SW 1271 (cell line): ENCODE measurements around the gene ANKRD13B.

Experiments
- DNase-seq, 2 experiments: peaks; one replicate each; lab custom pipeline; 2025; lab: John Stamatoyannopoulos, UW

The ANKRD13B gene

DNA sequence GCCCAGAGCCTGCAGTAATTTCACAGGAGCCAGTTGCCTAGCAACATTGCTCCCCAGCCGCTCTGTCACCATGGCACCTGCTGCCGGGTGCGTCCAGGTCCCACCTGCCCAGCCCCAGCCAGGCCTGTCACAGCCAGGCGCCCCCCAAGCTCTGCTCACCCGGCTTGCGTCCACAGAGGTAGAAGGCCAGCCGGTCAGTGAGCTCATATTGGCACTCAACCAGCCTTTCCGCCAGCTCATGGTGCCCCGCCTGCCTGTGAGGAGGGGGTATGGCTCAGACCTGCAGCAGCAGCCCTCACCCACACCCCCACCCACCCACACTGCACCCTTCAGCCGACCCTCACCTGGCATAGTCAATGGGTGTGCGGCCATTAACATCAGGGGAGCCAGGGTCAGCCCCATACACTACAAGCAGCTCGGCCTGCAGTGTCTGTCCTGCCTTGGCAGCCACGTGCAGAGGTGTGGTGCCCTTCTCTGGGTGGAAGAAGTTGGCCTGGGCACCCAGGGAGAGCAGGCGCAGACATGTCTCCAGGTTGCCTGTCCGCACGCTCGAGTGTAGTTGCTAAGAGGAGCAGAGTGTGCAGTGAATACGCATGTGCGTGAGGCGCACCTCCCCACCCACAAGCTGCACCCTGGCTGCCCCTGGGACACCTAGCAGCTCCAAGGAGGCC lies 11.2 kb upstream of the ANKRD13B start:
- DNase-seq, result no peak

DNA sequence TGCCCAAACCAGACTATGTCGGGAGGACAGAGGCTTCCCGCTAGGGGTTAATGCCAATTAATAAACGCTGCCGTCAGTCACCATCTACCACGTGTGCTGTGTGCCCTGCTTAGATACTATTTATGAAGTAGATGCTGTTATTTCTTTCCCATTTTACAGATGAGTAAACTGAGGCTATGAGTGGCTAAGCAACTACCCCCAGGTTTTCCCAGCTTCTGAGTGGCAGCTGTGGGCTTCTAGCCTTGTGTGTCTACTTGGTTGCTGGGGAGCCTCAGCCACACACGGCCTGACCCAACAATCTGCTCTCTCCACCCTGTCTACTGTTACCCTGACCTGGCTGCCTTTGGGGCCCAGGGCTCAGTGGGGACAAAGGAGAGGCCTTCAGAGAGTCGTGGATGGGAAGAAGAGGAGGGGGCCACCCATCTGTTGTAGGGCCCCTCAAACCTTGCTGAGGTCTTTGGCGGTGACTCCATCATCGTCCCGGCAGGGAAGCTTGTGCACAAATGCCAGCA lies 10.6 kb upstream of the ANKRD13B start:
- DNase-seq, result no peak

- no peak for DNase-seq
Measured at GRCh38 chr17:29582772-29583171, 10.2 kb upstream of the ANKRD13B start.

GRCh38 chr17:29583324-29584248 lies 9.3 kb upstream of the ANKRD13B start:
- DNase-seq, result no peak

- DNase-seq, result no peak
Measured at GRCh38 chr17:29584452-29585079, 8.4 kb upstream of the ANKRD13B start.

DNA sequence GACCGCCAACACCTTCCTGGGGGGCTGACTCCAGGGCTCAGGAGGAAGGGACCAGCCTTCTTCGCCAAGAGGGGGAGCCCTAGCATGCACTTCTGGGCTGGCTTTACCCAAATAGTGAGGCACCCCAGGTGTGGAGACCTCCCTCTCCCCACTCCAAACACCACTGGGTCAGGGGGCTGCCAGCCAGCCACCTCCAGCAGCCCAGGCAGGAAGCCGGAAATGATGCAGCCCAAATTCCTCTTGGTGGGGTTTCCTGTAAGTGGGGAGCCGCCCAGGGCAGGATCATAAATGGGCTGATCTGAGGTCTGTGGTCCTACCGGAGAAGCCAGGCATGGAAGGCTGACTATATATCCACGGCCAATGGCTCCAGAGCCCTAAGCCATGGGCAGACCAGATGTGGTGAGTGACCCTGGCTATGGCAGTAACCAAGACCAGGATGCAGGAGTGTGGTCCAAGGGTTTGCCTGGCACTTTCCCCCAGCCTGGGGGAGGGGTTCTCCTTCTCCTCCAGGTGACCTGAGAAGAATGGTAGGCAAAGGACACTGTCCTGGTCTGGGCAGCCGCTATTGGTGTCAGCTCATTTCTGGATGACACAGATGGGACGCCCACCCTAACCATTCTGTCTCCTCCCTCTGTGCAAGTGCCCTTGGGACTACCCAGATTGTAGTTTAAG lies 7.7 kb upstream of the ANKRD13B start:
- no peak for DNase-seq

- no peak for DNase-seq
Measured at GRCh38 chr17:29586676-29587469, 6.1 kb upstream of the ANKRD13B start.

GRCh38 chr17:29587591-29587990 lies 5.3 kb upstream of the ANKRD13B start:
- no peak for DNase-seq

DNA sequence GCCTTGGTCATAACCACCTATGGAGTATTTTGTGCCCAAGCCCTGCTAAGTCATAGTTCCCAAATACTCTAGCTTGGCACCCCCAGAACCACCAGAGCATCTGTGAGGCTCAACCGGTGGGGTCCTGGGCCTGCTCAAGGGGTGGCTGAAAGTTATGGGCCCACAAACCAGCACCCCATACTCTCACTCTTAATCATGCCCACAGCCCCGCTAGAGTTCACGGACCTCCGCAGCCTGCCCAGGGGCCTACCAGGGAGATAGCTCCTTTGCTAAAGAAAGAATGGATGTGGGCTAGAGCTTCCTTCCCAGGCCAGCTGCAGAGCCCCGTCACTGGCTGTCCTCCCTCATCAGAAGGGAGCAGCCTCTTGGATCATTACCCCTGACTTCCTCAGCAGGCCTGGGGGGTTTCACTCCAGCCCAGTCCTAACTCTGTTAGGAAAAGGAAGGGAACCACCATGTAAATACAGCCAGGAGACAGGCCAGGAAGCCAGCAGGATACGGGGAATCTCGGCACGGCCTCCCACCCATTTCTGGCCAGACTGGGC lies 4.8 kb upstream of the ANKRD13B start:
- no peak for DNase-seq

- DNase-seq, result no peak
Measured at GRCh38 chr17:29588562-29589411, 4.1 kb upstream of the ANKRD13B start.

DNA sequence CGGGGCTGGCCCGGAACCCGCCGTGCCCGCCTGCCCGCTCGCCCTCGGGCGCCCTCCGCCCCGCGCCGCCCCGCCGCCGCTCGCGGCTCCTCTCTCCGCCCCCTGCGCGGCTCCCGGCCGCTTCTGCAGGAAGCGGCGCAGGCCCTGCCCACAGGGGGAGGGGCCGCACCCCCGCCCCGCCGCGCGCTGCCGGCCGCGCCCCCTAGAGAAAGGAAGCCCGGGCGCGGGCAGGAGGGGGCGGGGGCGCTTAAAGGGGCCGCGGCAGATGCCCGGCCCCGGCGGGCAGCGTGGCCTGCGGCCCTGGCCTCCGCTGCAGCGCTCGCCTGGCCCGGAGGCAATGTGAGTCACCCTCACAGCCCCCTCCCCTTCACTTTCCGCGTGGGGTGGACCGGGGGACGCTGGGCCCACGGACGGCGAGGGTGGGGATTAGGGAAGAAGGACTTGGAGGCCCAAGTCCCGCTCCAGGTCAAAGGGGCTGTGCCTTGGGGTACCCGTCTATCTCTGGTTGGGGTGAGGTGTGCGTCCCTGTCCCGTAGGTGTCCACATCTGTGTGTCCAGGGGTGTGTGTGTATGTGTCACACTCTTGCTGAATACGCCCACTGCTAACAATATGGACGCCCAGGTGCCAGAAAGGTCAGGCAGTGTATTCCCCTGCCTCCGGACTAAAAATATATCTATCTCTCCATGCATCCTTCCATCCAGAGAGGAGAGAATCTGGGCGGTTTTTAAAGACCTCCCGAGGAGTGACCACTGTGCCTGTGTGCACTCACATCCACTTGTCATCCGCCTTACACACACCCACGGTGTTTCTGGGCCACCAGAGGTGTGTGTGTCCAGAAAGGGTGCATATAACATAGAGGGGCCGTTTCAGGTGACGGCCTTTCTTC lies 3.2 kb upstream of the ANKRD13B start, which contains the start of gene GIT1:
TSS of gene GIT1 (minus strand) at position 125 of the 887 bp plus-strand sequence. CDS start 270 bp downstream, outside the sequence.
- peak in 1 of 2 experiments; percentile 74 for DNase-seq

DNA sequence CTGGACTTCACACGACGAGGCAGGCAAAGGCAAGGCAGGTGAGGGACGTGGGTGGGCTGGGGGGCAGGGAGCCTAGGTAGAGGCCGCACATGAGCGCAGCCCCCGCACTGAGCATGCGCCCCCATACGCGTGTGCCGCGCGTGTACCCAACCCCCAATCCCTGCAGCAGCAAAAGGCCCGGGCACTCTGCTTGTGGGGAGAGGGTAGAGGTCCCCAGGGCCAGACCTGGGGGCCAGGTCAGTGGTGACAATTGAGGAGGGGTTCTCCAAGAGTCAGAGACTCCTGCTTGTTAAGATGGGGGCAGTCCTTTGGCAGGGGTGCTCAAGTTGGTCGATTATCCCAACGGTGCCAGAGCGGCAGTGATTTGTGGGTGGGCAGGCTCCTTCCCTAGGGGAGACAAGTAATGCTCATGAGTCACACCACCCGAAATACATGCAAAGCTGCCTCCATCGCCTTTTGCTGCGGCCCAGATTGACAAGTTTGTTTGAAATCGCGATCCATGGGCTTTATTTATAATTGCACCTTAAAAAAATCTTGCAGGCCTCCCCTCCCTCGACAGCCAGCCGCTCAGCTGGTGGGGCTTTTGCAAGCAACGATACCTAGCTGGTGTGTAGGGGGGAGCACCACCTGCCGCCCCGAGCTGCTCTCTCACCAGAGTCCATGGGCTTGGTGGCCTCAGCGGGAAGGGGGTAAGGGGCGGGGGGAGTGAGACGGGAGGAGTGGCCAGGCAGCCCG lies 2.4 kb upstream of the ANKRD13B start:
- DNase-seq, result no peak

DNA sequence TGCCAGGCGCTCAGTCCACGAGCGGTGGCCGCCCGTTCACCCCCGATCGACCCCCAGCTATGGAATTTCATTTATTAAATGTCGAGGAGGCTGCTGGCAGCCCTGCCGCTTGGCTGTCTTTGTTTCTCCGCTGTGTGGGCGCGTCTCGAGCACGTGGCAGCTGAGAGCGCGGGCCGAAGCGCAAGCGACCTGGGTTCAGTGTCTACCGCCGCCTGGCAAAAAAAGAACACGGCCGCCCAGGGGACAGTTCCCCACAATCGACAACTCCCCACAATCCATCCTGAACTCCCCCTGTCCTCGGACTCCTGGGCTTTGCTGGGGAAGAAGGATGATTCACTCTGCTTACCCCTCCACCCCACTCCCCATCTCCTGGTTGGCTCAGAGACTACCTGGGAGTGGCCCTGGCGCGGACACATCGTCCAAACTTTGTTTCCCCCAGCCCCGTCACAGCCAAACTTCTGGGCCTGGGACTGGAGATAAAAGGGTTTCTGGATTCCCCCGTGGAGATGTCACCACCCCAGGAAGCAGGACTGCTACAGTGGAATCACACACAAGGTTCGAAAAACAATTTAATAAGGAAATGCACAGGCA lies 1.7 kb upstream of the ANKRD13B start:
- DNase-seq, result no peak

DNA sequence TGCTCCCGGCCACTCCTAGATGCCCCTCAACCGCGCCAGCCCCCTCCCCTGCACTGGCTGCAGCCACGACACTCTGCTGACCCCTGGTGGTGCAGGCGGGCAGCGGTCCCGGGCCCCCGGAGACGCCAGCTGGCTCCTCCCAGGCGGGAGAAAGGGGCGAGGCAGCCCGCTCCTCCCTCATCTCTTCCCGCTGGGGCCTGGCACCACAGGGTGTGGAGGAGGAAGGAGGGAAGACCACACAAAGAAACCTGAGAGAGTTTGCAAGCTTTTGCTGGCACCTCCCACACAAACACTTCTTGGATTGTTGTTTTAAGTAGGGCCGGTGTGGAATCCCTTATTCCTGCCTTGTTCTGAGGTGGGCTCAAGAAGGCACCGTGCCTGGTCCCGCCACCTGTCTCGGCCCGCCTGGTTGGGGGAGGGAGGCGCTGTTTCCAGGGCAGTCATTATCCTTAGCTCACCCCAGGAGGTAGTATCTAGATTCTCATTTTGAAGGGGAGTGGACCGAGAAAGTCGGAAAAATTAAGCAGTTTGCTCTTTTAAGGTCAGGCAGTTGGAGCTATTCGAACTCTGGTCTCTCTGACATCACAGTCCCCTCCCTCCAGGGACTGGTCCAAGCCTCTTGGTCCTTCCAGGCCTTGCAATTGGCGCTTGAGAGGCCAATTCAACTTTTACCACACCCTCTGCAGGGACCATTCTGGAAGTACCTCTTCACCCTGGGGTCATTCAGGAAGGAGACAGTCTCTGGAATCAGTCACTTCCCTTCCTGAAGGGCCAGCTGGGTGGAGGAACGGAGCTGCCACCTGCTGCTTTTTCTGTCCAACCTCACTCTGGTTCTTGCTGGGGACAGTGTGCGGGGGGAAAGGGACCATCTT lies 959 bp upstream of the ANKRD13B start:
- peak; percentile 47 to 75 for DNase-seq

DNA sequence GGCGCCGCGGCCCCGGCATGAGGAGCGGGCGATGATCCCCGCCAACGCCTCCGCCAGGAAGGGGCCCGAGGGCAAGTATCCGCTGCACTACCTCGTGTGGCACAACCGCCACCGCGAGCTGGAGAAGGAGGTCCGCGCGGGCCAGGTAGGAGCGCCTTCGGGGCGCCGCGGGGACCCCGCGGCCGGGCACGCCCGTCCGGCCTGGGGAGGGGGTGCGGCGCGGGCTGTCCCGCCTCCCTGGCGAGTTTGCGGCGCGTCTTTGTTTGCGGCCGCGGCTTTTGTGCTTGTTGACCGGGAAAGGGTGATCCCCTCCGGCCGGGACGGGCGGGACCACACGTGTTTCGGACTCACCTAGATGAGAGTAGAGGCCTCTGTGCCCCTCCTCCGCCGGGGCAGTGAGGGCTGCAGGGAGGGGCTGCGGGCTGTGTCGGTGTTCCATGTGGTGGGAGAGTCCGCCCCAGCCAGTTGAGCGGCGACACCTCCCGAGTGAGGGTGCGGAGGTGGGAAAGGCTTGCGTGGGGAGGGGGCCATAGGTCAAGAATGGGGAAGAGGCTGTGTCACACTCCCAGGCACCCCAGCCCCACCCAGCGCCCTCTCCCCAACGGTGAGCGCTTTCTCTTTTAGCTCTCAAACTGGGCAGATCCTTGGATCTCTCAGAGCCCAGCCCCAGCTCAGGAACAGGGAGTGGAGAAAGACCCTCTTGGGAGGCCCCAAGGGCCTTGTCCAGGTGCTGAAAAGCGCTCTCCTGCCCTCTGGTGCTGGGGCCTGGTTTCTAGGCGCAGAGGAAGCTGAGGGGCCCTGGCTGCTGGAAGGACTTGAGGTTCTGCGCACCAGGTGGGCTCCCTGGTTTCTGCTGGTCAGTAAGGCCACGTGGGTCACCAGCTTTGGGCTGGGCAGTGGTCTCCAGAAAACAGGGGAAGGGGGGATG lies 923 bp downstream of the ANKRD13B start:
- no peak for DNase-seq
